ENCODE measurements around the gene RPL41.
A peak's percentile ranks its signal among the peaks of the same experiment; 100 is the strongest.

DNA sequence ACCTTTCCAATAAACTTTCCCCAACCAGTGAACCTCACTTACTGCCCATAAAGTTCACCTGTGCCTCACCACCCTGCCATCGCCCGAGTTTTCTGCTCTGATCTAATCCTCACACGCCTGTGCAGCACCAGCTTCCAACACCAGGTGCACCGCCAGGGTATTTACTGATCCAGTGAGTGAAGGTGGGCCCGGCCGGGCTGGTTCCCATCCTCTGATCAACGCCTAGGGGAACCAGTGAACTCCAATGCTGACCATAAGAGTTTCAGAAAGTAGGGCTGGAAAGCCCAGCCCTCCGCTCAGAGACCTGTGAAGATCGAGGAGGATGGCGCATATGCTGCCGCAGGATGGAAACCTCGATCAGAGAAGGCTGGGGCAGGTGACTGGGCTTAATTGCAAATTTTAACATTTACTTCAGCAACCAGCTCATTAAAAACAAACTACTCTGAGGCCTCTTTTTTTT lies 35.3 kb downstream of the RPL41 start:
- TF ChIP-seq, protein P1, sequence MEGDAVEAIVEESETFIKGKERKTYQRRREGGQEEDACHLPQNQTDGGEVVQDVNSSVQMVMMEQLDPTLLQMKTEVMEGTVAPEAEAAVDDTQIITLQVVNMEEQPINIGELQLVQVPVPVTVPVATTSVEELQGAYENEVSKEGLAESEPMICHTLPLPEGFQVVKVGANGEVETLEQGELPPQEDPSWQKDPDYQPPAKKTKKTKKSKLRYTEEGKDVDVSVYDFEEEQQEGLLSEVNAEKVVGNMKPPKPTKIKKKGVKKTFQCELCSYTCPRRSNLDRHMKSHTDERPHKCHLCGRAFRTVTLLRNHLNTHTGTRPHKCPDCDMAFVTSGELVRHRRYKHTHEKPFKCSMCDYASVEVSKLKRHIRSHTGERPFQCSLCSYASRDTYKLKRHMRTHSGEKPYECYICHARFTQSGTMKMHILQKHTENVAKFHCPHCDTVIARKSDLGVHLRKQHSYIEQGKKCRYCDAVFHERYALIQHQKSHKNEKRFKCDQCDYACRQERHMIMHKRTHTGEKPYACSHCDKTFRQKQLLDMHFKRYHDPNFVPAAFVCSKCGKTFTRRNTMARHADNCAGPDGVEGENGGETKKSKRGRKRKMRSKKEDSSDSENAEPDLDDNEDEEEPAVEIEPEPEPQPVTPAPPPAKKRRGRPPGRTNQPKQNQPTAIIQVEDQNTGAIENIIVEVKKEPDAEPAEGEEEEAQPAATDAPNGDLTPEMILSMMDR (IDR thresholded peaks at IDR 0.05; ENCODE audit: low read depth, low read length, missing input control) = peak; percentile 47
- TF ChIP-seq EGR1 (IDR thresholded peaks at IDR 0.05; ENCODE audit: low read depth in 2 of 2) (no peak), REST (IDR thresholded peaks at IDR 0.05) (no peak), MAX (IDR thresholded peaks at IDR 0.05) (no peak), YY1 (IDR thresholded peaks at IDR 0.05) (no peak), ZBTB33 (IDR thresholded peaks at IDR 0.05) (no peak), JUND (IDR thresholded peaks at IDR 0.05) (no peak), HNF4G (IDR thresholded peaks at IDR 0.05) (no peak), GABPA (IDR thresholded peaks at IDR 0.05 in 1 of 2, conservative IDR thresholded peaks at IDR 0.05 in 1 of 2) (no peak), SP1 (IDR thresholded peaks at IDR 0.05) (no peak), TAF1 (conservative IDR thresholded peaks at IDR 0.05) (no peak), HNF4A (conservative IDR thresholded peaks at IDR 0.05) (no peak), RAD21 (IDR thresholded peaks at IDR 0.05) (peak in 1 of 2 donors; percentile 37), FOXA1 (IDR thresholded peaks at IDR 0.05) (no peak)

Measured in liver (tissue), 3 donors.